G401 (cell line): Measurements from ENCODE around the gene SLC35F1. TPM values are rescaled to one million over a fixed set of nuclear protein-coding genes. Genes with fewer than 3 reads are reported as not detected.

Source experiments
- DNase-seq: peaks from one replicate; pipeline ENCODE4 v3.0.0-alpha.2; 2015; ENCODE audit warnings: low spot score
- in situ Hi-C: cut with HindIII; loops from 2 replicates; pipeline ENCODE4 v1.10.0; 2016; ENCODE audit warnings: low sequenced_read_pairs, mixed read lengths
- total RNA-seq: library from RNA; depleted of rRNA; stranded (reverse); fragments of >200 nt; shearing (Covaris generic); gene quantifications from 2 replicates; pipeline ENCODE4 v1.2.3, GENCODE V29; 2014

The SLC35F1 gene
- total RNA-seq, 1 experiment from 2014 or later: not detected

DNA sequence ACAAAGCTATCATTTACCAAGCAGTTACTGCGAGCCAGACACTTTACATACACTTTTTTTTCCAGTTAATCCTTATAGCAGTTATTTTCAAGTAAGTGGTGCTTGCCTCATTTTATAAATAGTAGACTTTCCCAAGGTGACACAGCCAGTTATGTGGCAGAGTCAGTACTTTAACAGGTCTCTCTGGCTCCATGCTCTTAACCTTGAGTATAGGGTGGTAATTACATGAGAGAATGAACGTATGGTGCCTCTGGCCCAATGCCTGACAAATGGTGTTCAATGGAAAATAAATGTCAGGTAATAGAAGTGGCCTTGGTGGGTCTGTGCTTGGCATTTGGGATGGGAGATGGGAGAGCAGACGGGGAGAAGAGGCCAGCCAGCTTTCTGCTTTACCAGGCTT, 316.3 kb downstream of the SLC35F1 start:
- DNase-seq: no peak
- in situ Hi-C loops: no loop called here

GRCh38 chr6:118228886-118229285, 321.8 kb downstream of the SLC35F1 start:
- in situ Hi-C loops: no loop called here
- no peak for DNase-seq

DNA sequence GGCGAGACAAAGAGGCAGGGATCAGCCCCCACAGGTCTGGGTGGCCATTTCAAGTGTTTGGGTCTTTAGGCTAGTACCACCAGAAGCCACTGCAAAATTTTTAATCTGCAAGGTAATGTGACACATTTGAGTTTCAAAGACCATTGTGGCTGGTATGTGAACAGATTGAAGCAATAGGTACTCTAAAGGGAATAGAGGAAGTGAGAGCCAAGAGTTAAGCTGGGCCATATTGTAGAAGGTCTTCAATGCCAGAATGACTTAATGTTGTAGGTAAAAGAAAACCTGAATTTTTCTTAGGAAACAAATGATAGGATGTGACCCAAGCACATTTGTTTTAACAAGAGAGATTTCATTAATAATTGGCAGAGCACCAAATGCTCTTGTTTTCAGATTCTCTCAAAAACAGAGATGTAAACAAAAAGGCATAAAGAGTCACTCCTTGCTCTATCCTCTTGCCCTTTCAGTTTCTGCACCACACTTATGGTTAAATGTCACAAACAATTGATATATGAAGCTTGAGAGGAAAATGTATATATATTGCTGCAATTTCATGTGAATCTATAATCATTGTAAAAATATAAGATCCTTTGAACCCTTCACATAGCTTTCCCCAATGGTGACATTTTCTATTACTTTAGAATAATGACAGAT, 333.9 kb downstream of the SLC35F1 start:
- DNase-seq: no peak
- in situ Hi-C loops: no loop called here

GRCh38 chr6:118246406-118246805, 339.3 kb downstream of the SLC35F1 start:
- in situ Hi-C loops: no loop called here
- DNase-seq: no peak

DNA sequence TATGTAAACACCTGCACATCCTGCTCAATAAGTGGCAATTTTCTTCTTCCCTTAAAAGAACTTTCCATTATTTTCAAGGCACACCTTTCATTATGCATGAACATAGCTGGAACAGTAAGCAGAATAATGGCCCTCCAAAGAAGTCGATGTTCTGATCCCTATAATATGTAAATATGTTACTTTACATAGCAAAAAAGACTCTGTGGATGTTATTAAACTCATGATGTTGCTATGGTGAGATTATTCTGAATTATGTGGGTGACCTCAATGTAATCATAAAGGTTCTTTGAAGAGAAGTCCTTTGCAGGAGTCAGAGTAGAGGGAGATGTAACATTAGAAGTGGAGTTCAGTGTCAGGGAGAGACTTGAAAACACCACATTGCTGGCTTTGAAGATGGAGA, 341.1 kb downstream of the SLC35F1 start:
- DNase-seq: no peak
- in situ Hi-C loops: no loop called here

DNA sequence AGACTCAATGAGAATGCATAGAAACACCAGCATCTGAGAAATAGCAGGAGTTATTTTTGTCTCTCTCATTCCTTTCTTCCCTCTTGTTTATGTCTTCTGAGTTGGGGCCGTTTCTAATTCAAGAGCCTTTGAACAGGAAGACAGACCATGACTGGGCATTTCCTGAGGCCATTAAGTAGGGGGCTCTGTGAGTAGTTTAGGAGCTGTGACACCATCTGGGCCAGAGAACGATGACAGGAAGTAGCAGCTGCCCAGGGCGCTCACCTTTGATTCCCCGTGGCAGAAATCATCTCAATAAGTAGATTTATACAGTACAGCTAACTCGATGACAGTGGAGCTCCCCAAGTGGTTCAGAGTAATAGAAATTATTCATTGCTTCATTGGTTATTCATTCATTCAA, 342.6 kb downstream of the SLC35F1 start:
- in situ Hi-C loops: no loop called here
- DNase-seq: no peak

- in situ Hi-C loops: no loop called here
- DNase-seq: no peak
Observed at GRCh38 chr6:118252474-118252873, 345.4 kb downstream of the SLC35F1 start.

DNA sequence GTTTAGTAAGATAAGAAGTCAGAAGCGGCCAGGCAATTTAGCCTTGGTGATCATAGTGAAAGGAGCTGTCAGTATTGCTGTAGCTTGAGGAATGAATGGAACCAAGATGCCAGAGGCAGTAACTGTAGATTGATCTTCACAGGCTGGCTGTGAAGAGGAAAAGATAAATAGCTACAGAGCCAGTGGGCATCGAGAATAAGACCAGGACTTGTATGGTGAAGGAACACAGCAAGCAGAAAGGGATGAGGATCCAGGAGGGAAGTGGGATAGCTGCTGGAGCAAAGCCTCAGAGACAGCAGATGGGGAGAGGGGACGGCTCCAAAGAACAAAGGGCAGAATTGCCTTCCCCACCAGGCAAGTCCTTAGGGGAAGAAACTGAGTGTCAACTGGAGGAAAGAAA, 346.7 kb downstream of the SLC35F1 start:
- in situ Hi-C loops: no loop called here
- no peak for DNase-seq

- no peak for DNase-seq
- in situ Hi-C loops: no loop called here
Observed at GRCh38 chr6:118260833-118261232, 353.8 kb downstream of the SLC35F1 start.

GRCh38 chr6:118263921-118264486, 356.9 kb downstream of the SLC35F1 start:
- in situ Hi-C loops: no loop called here
- peak; percentile 24 for DNase-seq

GRCh38 chr6:118269659-118270058, 362.6 kb downstream of the SLC35F1 start:
- in situ Hi-C loops: no loop called here
- no peak for DNase-seq

DNA sequence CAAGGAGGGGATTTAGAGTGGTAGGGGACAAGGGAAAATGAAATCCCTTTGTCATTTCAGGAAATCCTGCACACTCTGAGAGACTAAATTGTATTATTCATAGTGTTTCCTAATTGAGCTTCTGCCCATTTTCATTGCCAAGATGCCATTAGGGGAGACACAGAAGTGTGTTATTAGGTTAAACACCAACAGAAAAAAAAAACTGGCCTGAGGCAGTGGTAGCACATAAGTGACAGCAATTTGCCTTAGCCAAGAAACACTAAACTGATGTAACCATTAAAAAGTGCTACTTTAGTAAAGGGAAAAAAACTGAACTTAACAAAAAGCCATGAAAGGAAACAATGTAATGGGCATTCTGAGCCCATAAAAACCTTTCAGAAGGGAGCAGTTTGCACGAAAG, 370.6 kb downstream of the SLC35F1 start:
- in situ Hi-C loops: no loop called here

DNA sequence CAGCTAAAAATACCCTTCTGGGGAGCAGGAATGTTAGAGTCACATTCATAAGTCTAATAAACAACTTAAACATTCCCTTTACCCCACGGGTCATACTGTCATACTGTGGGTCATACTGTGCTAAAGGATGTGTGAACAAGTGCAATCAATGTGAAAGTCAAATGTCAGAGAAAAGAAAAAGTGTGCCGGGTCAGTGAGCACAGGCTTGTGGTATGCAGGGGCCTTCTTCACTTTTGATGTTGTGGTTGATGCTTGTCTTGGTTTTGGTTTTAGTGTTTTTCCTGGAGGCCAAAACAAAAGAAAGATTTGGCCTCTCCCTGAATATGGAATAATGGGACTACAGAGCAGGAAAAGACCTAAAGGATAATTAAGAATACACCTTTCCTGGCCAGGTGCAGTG, 373.1 kb downstream of the SLC35F1 start:
- in situ Hi-C loops: no loop called here
- no peak for DNase-seq

More for the DNA sequence above, 370.6 kb downstream of the SLC35F1 start:
- DNase-seq: no peak

DNA sequence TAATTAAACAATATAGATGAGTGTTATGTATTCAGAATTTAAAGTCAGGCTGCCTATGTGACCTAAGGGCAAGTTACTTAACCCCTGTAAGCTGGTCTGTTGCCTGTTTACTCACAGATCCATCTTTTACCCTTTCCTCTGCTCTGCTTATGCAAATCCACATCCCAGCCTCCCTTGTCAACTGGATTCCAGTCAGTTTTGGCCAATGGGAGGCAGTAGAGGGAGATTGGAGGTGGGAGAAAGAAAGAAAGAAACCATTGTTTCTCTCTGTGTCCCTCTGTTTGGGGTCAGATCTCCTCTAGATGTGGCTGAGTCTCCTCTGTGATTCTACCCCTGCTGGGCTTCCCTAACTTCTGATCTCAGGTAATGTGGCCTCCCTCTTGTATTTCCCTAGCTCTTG, 374.2 kb downstream of the SLC35F1 start:
- in situ Hi-C loops: no loop called here
- no peak for DNase-seq

DNA sequence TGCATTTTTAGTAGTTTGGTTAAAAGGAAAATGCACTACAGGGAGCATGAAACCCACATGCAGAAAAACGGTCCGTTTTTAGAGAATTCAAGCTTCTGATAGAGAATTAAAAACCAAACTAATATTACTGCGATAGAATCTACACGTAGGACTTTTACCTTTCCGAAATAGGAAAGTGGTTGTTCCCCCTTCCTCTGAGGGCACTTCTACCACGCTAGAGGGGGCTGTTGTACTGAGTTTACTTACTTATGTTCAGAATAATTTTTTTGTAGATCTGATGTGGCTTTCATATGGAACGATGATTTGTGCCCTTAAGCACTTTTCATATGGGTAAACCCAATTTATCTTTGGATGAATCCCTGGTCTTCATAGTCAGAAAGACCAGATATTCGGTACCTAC, 376.7 kb downstream of the SLC35F1 start:
- peak; percentile 59 for DNase-seq
- in situ Hi-C loops: no loop called here

DNA sequence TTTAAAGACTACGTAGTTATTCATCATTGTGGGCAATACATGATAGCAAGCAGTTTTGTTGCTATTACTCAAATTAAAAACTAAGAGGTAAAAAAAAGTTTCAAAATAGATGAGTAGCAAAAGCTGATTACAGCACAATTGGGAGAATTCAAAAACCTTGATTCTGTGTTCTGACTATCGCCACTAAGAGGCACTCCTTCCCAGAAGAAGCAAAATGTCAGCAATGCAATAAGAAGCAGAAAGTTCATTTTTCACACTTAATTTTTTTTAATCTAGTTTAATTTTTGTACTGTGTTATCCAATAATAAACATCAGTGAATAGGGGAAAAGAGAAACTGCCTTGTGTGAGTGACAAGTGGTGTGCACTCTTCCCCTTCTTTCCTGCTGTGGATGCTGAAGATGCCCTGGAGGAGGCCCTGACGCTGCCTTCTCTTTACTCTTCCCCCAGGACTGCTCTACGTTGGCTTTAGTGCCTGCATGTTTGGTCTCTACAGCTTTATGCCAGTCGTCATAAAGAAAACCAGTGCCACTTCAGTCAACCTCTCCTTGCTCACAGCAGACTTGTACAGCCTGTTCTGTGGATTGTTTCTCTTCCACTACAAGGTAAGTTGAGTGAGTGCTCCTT, 377.8 kb downstream of the SLC35F1 start:
- in situ Hi-C loops: no loop called here
- peak; percentile 7 for DNase-seq

GRCh38 chr6:118285791-118286190, 378.7 kb downstream of the SLC35F1 start:
- in situ Hi-C loops: no loop called here
- no peak for DNase-seq

DNA sequence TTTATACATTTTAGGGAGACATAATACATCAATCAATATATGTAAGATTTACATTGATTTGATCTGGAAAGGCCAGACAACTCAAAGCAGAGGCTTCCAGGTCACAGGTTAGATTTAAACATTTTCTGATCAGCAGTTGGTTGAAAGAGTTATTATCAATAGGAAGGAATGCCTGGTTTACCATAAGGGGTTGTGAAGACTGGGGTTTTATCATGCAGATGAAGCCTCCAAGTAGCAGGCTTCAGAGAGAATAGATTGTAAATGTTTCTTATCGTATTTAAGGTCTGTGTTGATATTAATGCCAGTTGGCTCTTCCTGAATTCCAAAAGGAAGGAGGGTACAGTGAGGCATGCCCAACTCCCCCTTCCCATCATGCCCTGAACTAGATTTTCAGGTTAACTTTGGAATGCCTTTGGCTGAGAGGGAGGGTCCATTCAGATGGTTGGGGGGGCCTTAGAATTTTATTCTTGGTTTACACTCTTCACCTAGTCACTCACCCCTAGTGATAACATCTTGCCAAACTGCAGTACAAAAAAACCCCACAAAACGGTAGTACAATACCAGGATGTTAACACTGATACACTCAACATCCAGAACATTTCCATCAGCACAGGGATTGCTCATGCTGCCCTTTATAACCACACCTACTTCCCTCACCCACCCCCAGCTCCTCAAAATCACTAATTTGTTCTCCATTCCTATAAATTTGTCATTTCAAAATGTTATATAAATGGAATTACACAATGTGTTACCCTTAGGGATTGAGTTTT, 381.5 kb downstream of the SLC35F1 start:
- in situ Hi-C loops: no loop called here
- no peak for DNase-seq

GRCh38 chr6:118292558-118292957, 385.5 kb downstream of the SLC35F1 start:
- in situ Hi-C loops: no loop called here
- DNase-seq: no peak

GRCh38 chr6:118294906-118295305, 387.8 kb downstream of the SLC35F1 start:
- DNase-seq: no peak
- in situ Hi-C loops: no loop called here
